Kidney epithelial cell (primary cell): Measurements from ENCODE around the gene MPV17L2. TPM values are rescaled to one million over a fixed set of nuclear protein-coding genes. Genes with fewer than 3 reads are reported as not detected.
A peak's percentile ranks its signal among the peaks of the same experiment; 100 is the strongest.

Source experiments
- DNase-seq: peaks from one replicate; pipeline ENCODE4 v3.0.0-alpha.2; 2010; ENCODE audit warnings: low read depth
- H3K27me3 ChIP-seq: 2 replicates; pipeline ENCODE4 v1.6.0; 2011; ENCODE audit warnings: low read length; ENCODE audit not compliant: control insufficient read depth, insufficient read depth
- H3K36me3 ChIP-seq: 2 replicates; pipeline ENCODE4 v1.5.1; 2011; ENCODE audit warnings: low read length; ENCODE audit not compliant: control insufficient read depth, insufficient read depth
- H3K4me3 ChIP-seq: 2 replicates; pipeline ENCODE4 v1.5.1; 2011; ENCODE audit warnings: low read depth, mild to moderate bottlenecking, control low read depth, low read length
- total RNA-seq: library from RNA; depleted of rRNA; stranded (reverse); fragments of >200 nt; gene quantifications from 2 replicates; pipeline ENCODE4 v1.2.3, GENCODE V29; 2015
- TF ChIP-seq, protein P1 (sequence below): IDR thresholded peaks from 2 replicates; pipeline ENCODE4 v1.5.1; 2011; ENCODE audit warnings: mild to moderate bottlenecking, moderate library complexity, low read length, control low read depth, inconsistent platforms; ENCODE audit not compliant: insufficient read depth, poor library complexity, severe bottlenecking

Gene MPV17L2
- total RNA-seq, 1 donor from 2014 or later = 70.6 TPM

DNA sequence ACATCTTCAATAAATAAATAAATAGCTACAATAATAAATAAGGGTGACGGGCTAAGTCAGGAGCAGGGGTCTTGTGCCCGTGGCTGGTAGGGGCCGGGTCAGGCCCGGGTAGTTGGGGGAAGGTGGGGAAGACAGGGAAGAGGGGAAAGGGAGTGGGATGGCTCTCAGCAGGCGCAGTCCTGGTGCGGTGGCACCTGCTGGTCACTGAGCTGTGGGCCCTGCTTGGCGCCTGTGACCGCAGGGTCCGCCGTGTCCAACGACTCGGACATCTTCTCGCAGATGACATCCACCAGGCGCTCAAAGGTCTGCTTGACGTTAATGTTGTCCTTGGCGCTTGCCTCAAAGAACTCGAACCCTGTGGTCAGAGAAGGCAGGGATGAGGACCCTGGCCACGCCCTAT is 4.3 kb downstream of the MPV17L2 start:
- TF ChIP-seq, protein P1, sequence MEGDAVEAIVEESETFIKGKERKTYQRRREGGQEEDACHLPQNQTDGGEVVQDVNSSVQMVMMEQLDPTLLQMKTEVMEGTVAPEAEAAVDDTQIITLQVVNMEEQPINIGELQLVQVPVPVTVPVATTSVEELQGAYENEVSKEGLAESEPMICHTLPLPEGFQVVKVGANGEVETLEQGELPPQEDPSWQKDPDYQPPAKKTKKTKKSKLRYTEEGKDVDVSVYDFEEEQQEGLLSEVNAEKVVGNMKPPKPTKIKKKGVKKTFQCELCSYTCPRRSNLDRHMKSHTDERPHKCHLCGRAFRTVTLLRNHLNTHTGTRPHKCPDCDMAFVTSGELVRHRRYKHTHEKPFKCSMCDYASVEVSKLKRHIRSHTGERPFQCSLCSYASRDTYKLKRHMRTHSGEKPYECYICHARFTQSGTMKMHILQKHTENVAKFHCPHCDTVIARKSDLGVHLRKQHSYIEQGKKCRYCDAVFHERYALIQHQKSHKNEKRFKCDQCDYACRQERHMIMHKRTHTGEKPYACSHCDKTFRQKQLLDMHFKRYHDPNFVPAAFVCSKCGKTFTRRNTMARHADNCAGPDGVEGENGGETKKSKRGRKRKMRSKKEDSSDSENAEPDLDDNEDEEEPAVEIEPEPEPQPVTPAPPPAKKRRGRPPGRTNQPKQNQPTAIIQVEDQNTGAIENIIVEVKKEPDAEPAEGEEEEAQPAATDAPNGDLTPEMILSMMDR = no peak
- DNase-seq = no peak
- H3K4me3 ChIP-seq = no peak overlapping the region
- H3K27me3 ChIP-seq = no peaks in the 10 kb centered on the region
- H3K36me3 ChIP-seq = no peaks in the 10 kb centered on the region

DNA sequence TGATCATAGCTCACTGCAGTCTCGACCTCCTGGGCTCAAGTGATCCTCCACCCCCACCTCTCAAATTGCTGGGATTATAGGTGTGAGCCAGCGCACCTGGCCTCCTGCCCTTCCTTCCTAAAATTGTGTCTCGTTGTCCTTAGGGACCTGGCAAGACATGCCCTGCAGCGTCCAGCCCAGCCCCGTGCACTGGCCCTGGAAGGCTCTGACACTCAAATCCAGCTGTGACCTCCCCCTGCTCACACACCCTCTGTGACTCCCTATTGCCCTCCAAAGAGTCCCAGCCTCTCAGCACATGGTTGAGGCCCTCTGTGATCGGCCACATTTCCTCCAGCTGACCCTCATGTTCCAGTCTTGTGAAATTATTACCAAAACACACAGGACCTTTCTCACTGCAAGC is 4.9 kb downstream of the MPV17L2 start:
- H3K36me3 ChIP-seq = no peaks in the 10 kb centered on the region
- TF ChIP-seq, protein P1 = no peak
- DNase-seq = no peak
- peaks cover 5% of the 10 kb centered on the region for H3K27me3 ChIP-seq
- H3K4me3 ChIP-seq = no peak overlapping the region

DNA sequence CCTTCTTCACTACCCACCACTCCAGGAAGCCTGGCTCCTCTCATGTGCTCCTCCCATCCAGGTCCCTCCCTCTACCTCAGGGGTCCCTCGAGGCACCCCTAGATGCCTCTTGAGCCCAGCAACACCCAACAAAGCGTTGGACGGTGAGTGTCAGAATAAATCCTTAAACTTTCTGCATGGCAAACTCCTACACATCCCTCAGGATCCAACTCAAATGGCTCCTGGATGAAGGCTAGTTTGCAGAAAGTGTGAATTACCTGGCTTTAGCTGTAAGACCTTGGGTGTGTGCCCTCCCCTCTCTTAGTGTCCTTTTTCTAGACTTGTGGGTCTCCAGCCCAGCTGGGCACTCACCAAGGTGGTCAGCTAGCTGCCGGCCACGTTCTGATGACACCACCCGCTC is 5.4 kb downstream of the MPV17L2 start:
- Histone ChIP-seq H3K36me3 (no peaks in the 10 kb centered on the region), H3K4me3 (no peak overlapping the region), H3K27me3 (peaks cover 9% of the 10 kb centered on the region)
- TF ChIP-seq, protein P1 = no peak
- DNase-seq = no peak

DNA sequence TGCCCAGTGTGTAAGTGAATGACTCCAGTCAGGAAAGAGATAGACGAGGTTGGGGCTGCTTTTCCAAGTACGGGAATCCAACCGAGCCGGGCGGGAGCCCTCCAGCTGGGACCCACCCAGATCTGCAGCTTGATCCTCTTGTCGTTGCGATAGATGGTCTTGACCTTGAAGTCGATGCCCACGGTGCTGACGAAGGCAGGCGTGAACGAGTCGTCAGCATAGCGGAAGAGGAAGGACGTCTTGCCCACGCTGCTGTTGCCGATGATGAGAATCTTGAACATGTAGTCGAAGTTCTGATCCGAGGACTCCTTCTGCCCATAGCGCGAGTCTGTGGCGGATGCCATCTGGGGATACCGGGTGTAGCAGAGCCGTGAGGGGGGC is 9.4 kb downstream of the MPV17L2 start:
- no peaks in the 10 kb centered on the region for H3K36me3 ChIP-seq
- peaks cover 10% of the 10 kb centered on the region for H3K27me3 ChIP-seq
- DNase-seq = no peak
- H3K4me3 ChIP-seq = no peak overlapping the region
- TF ChIP-seq, protein P1 = no peak

DNA sequence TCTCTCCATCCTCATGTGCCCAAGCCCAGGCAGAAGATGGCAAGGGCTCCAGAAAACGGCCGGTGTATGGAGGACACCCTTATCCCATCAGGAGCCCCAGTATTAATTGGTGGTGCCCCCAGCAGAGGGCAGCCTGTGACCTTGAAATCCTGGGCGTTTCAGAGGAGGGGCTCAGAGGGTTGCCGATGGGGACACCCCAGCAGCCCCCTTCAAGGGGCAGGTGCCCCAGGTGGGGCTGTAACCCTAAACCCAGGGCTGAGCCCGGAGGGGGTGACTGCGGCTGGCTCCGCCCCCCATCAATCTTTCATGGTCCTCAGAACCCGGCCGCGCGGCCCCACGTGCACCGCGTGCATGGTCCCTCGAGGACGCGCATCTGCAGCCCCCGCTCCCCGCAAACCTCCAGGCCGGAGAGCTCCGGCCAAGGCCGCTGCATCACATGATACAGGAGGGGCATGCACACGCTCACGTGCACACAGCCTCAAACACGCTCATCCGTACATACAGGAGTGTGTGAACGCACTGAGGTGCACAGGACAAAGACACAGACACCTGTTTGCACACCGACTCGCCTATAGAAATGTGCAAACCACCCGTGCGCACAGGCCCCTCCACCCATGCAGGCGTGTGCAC is 9.9 kb downstream of the MPV17L2 start:
- Histone ChIP-seq H3K4me3 (peak overlapping the region; percentile 48), H3K36me3 (no peaks in the 10 kb centered on the region), H3K27me3 (peaks cover 10% of the 10 kb centered on the region)
- TF ChIP-seq, protein P1 = peak; percentile 31
- no peak for DNase-seq

DNA sequence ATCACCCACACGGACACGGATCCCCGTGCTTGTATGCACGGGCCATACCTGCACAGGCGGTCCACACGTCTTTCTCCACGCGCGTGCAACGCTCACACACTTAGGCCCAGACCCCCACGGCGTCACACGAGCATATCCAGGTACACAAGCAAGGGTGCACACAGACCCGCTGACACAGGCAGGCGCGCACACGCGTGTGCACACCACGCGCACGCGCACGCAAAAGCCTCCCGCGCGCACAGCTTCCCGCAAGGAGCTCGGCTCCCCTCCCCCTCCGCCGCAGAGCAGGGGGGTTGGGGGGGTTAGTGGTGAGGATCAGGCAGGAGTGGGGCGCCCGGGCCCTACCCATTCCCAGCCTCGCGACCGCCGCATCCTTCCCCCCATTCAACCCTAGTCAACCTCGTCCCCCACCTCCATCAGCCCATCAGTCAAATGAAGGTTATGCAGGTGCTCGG is 10.4 kb downstream of the MPV17L2 start:
- DNase-seq = no peak
- H3K27me3 ChIP-seq = peaks cover 12% of the 10 kb centered on the region
- TF ChIP-seq, protein P1 = no peak
- peak overlapping the region; percentile 48 for H3K4me3 ChIP-seq
- H3K36me3 ChIP-seq = no peaks in the 10 kb centered on the region
